ENCODE results near the gene EARS2.
"Not testable (repeated sequence)": the region's sequence is repeated elsewhere in the genome, so short reads cannot be mapped to it uniquely, and the experiment has no call there.

Gene EARS2

GRCh38 chr16:23505671-23506605 is 51.2 kb downstream of the EARS2 start:
- no peak for DNase-seq (ENCODE audit: low read depth)

GRCh38 chr16:23505180-23505665 is 51.9 kb downstream of the EARS2 start:
- no peak for DNase-seq (ENCODE audit: low read depth)

- peak; percentile 79 for DNase-seq (ENCODE audit: low read depth)
These were observed 52.5 kb downstream of the EARS2 start for GRCh38 chr16:23504453-23505179.

- DNase-seq (ENCODE audit: low read depth) = no peak
These were observed 53.1 kb downstream of the EARS2 start for GRCh38 chr16:23504076-23504452.

- no peak for DNase-seq (ENCODE audit: low read depth)
These were observed 54.7 kb downstream of the EARS2 start for GRCh38 chr16:23502466-23502865.

GRCh38 chr16:23501291-23501690 is 55.9 kb downstream of the EARS2 start:
- no peak for DNase-seq (ENCODE audit: low read depth)

- no peak for DNase-seq (ENCODE audit: low read depth)
These were observed 56.3 kb downstream of the EARS2 start for GRCh38 chr16:23500862-23501225.

- no peak for DNase-seq (ENCODE audit: low read depth)
These were observed 56.8 kb downstream of the EARS2 start for GRCh38 chr16:23500212-23500861.

GRCh38 chr16:23499801-23500200 is 57.3 kb downstream of the EARS2 start:
- DNase-seq (ENCODE audit: low read depth) = no peak

GRCh38 chr16:23498863-23499262 is 58.3 kb downstream of the EARS2 start:
- no peak for DNase-seq (ENCODE audit: low read depth)

GRCh38 chr16:23497543-23497868 is 59.6 kb downstream of the EARS2 start:
- DNase-seq (ENCODE audit: low read depth) = no peak

GRCh38 chr16:23496821-23497542 is 60.2 kb downstream of the EARS2 start:
- no peak for DNase-seq (ENCODE audit: low read depth)

GRCh38 chr16:23495671-23496070 is 61.5 kb downstream of the EARS2 start:
- DNase-seq (ENCODE audit: low read depth) = no peak

GRCh38 chr16:23494188-23494587 is 63.0 kb downstream of the EARS2 start:
- DNase-seq (ENCODE audit: low read depth) = no peak

GRCh38 chr16:23491490-23492391 is 65.4 kb downstream of the EARS2 start:
- no peak for DNase-seq (ENCODE audit: low read depth)

GRCh38 chr16:23486480-23486879 is 70.7 kb downstream of the EARS2 start:
- DNase-seq (ENCODE audit: low read depth) = no peak

- DNase-seq (ENCODE audit: low read depth) = no peak
These were observed 71.3 kb downstream of the EARS2 start for GRCh38 chr16:23485841-23486240.

- no peak for DNase-seq (ENCODE audit: low read depth)
These were observed 71.9 kb downstream of the EARS2 start for GRCh38 chr16:23485257-23485614.

- DNase-seq (ENCODE audit: low read depth) = no peak
These were observed 72.5 kb downstream of the EARS2 start for GRCh38 chr16:23484510-23485256.

GRCh38 chr16:23483492-23483891 is 73.7 kb downstream of the EARS2 start:
- DNase-seq (ENCODE audit: low read depth) = not testable (repeated sequence)

All from activated T-cell treated with anti-CD3 and anti-CD28 coated beads for 48 hours (primary cell).